ENCODE measurements around the gene PHC2. TPM values are rescaled to one million over a fixed set of nuclear protein-coding genes. Genes with fewer than 3 reads are reported as not detected.
"Not testable (repeated sequence)": the region's sequence is repeated elsewhere in the genome, so short reads cannot be mapped to it uniquely, and the experiment has no call there.

Gene PHC2
- total and polyA plus RNA-seq, 3 donors from 2014 or later: 121 to 178 (median 130) TPM

DNA sequence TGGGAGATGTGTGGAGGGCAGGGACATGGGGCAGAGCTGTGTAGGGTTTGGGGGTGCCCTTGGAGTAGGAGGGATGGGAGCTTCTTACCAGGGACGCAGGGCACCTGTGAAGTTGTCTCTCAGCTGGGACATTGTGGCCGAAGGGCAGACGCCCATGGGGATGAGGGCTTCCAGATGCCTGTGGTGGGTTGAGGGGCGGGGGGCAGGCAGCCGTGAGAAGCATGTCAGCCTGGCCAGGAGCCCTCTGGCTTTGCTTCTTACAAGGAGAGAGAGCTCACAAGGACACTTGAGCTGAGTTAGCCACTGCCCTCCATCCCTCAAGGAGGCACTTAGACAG lies 118.5 kb downstream of the PHC2 start:
- Histone ChIP-seq H3K9me3 (no peaks in the 10 kb centered on the region), H3K27ac (no peak overlapping the region), H3K27me3 (no peaks in the 10 kb centered on the region), H3K4me3 (no peak overlapping the region), H3K4me1 (no peaks in the 10 kb centered on the region), H3K36me3 (ENCODE audit: low read depth, missing control alignments) (no peaks in the 10 kb centered on the region)
- TF ChIP-seq, protein P1, sequence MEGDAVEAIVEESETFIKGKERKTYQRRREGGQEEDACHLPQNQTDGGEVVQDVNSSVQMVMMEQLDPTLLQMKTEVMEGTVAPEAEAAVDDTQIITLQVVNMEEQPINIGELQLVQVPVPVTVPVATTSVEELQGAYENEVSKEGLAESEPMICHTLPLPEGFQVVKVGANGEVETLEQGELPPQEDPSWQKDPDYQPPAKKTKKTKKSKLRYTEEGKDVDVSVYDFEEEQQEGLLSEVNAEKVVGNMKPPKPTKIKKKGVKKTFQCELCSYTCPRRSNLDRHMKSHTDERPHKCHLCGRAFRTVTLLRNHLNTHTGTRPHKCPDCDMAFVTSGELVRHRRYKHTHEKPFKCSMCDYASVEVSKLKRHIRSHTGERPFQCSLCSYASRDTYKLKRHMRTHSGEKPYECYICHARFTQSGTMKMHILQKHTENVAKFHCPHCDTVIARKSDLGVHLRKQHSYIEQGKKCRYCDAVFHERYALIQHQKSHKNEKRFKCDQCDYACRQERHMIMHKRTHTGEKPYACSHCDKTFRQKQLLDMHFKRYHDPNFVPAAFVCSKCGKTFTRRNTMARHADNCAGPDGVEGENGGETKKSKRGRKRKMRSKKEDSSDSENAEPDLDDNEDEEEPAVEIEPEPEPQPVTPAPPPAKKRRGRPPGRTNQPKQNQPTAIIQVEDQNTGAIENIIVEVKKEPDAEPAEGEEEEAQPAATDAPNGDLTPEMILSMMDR (IDR thresholded peaks at IDR 0.05): no peak
- no peak for TF ChIP-seq POLR2A (IDR thresholded peaks at IDR 0.05)
- intact Hi-C loops (cut with DNase I; ENCODE audit: low total_unique reads): no loop called here
- DNase-seq: no peak
- WGBS, 2 donors: 76 to 96% methylated on average over 4 to 5 of the region's 5 CpGs

DNA sequence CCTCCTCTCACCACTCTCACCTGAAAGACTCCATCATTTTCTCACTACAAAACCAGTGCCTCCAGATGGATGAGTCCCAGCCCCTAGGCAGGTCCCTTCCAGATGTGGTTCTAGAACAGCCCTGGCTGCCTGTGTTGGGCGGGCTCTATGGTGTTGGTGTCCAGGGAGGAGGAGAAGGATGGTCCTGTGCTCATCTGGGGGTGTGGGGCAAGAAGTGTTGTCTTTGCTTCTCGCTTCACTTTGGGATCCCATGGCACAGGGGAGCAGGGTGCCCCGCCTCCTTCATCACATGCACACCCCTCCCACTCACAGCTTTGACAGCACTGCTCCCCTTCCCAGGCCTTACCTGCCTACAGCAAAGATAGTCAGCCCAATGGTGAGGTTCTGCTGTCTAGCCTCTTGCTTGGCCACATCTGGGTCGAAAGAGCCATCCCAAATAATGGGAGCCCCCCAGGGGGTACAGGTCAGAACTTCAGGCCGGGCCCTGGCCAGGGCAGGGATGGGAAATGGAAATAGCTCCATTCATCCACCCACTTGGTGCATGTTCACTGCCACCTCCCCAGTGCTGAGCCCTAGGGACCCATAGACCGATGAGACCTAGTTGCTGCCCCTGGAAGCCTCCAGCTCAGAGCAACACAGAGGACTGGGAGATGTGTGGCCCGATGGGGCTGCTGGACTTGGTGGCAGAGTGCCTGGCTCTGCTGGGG lies 119.0 kb downstream of the PHC2 start:
- WGBS, 2 donors: 94 to 99% methylated on average over 6 to 7 of the region's 7 CpGs
- no peaks in the 10 kb centered on the region for H3K36me3 ChIP-seq (ENCODE audit: low read depth, missing control alignments)
- H3K4me3 ChIP-seq: no peak overlapping the region
- H3K4me1 ChIP-seq: no peaks in the 10 kb centered on the region
- intact Hi-C loops (cut with DNase I; ENCODE audit: low total_unique reads): no loop called here
- H3K27ac ChIP-seq: no peak overlapping the region
- DNase-seq: no peak
- TF ChIP-seq, protein P1 (IDR thresholded peaks at IDR 0.05): no peak
- TF ChIP-seq POLR2A (IDR thresholded peaks at IDR 0.05): no peak
- H3K9me3 ChIP-seq: no peaks in the 10 kb centered on the region
- no peaks in the 10 kb centered on the region for H3K27me3 ChIP-seq

DNA sequence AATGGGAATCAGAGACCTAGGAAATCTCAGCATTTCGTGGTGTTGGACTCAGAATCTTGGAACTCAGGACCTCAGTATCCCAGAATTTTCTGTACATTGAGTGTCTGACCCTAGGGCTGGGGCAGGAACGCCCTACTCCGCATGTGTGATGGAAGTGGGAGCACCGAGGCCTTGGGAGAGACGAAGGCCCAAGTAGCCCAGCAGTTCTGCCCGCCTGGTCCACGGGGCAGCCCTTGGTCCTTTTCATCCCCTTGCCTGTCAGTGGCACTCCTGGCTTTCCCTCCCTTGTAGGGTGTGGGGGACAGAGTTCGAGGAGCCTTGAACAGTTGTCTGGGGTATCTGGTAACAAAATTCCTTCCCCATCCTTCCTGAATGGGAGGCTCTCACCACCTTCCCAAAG lies 120.2 kb downstream of the PHC2 start:
- Histone ChIP-seq H3K9me3 (no peaks in the 10 kb centered on the region), H3K4me3 (no peak overlapping the region), H3K27ac (no peak overlapping the region), H3K4me1 (peaks cover 5% of the 10 kb centered on the region), H3K36me3 (ENCODE audit: low read depth, missing control alignments) (no peaks in the 10 kb centered on the region), H3K27me3 (no peaks in the 10 kb centered on the region)
- DNase-seq: no peak
- 82 to 91% methylated on average over 6 to 8 of the region's 8 CpGs for WGBS, 2 donors
- TF ChIP-seq, protein P1 (IDR thresholded peaks at IDR 0.05): no peak
- no peak for TF ChIP-seq POLR2A (IDR thresholded peaks at IDR 0.05)
- intact Hi-C loops (cut with DNase I; ENCODE audit: low total_unique reads): no loop called here

DNA sequence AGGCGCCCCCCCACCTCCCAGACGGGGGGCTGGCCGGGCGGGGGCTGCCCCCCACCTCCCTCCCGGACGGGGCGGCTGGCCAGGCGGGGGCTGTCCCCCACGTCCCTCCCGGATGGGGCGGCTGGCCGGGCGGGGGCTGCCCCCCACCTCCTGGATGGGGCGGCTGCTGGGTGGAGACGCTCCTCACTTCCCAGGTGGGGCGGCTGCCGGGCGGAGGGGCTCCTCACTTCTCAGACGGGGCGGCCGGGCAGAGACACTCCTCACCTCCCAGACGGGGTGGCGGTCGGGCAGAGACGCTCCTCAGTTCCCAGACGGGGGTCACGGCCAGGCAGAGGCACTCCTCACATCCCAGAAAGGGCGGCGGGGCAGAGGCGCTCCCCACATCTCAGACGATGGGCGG lies 121.5 kb downstream of the PHC2 start:
- H3K36me3 ChIP-seq (ENCODE audit: low read depth, missing control alignments); H3K9me3 ChIP-seq; DNase-seq; H3K27me3 ChIP-seq; H3K4me3 ChIP-seq; H3K4me1 ChIP-seq; intact Hi-C loops (cut with DNase I; ENCODE audit: low total_unique reads); H3K27ac ChIP-seq: not testable (repeated sequence)
- 95% methylated on average over 32 of the region's 32 CpGs; no CpG with 5 or more reads in 1 of the 2 donors for WGBS, 2 donors

DNA sequence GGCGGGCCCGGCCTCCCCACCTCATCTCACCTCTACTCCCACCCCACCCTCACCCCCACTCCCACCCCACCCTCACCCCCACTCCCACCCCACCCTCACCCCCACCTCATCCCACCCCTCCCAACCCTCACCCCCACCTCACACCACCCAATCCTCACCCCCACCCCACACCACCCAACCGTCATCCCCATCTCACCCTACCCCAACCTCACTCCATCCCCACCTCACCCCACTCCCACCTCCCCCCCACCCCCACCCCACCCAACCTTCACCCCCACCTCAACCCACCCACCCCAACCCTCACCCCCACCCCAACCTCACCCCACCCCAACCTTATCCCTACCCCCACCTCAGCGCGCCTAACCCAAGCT lies 123.4 kb downstream of the PHC2 start:
- Histone ChIP-seq H3K36me3 (ENCODE audit: low read depth, missing control alignments) (no peaks in the 10 kb centered on the region), H3K4me3 (peak overlapping the region; percentile 45 to 59), H3K27me3 (no peaks in the 10 kb centered on the region), H3K4me1 (peaks cover 5% of the 10 kb centered on the region), H3K9me3 (no peaks in the 10 kb centered on the region), H3K27ac (no peak overlapping the region)
- intact Hi-C loops (cut with DNase I; ENCODE audit: low total_unique reads): no loop called here
- TF ChIP-seq, protein P1 (IDR thresholded peaks at IDR 0.05): no peak
- no peak for TF ChIP-seq POLR2A (IDR thresholded peaks at IDR 0.05)
- DNase-seq: no peak
- WGBS, 2 donors: 50 to 68% methylated on average over 2 to 3 of the region's 5 CpGs
